Measurements from ENCODE around the gene DGKZ. TPM values are rescaled to one million over a fixed set of nuclear protein-coding genes. Genes with fewer than 3 reads are reported as not detected.

DGKZ gene
- total RNA-seq, 1 experiment from 2014 or later, result 68.9 TPM

DNA sequence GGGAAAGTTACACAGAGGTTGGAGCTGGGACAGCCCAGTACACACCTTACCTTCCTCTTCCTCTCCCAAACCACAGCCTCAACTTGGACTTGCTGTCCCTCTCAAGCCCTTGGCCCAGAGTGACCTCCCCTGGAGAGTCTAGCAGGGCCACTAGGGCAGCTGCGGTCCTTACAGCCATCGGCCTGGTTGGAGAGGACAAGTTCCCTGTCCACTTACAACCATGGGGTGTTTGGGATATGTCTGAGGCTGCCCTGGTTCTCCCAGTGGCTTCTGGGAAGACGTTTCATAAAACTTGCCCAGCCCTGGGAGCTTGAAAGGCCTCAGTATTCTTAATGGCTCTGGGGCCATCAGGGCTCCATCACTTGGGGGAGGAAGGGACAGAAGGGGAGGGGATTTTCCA lies 13.1 kb upstream of the DGKZ start:
- H2BK5ac ChIP-seq (ENCODE audit: insufficient read length, low read length), result no peak overlapping the region
- TF ChIP-seq, protein P1, sequence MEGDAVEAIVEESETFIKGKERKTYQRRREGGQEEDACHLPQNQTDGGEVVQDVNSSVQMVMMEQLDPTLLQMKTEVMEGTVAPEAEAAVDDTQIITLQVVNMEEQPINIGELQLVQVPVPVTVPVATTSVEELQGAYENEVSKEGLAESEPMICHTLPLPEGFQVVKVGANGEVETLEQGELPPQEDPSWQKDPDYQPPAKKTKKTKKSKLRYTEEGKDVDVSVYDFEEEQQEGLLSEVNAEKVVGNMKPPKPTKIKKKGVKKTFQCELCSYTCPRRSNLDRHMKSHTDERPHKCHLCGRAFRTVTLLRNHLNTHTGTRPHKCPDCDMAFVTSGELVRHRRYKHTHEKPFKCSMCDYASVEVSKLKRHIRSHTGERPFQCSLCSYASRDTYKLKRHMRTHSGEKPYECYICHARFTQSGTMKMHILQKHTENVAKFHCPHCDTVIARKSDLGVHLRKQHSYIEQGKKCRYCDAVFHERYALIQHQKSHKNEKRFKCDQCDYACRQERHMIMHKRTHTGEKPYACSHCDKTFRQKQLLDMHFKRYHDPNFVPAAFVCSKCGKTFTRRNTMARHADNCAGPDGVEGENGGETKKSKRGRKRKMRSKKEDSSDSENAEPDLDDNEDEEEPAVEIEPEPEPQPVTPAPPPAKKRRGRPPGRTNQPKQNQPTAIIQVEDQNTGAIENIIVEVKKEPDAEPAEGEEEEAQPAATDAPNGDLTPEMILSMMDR (conservative IDR thresholded peaks at IDR 0.05), result no peak
- H2AFZ ChIP-seq (ENCODE audit: low read length), result no peak overlapping the region
- H3K4ac ChIP-seq (ENCODE audit: low read depth, low read length), result no peak overlapping the region
- no peak overlapping the region for H2AK5ac ChIP-seq (ENCODE audit: insufficient read length, low read length)
- WGBS (ENCODE audit: extremely low coverage, insufficient read length, low lambda C conversion rate), result no CpG with 5 or more reads among the region's 3 CpGs
- H3K27me3 ChIP-seq (ENCODE audit: insufficient read depth, low read length), result peaks cover 22% of the 10 kb centered on the region; the same call in 1 of the 2 replicates
- H3K9ac ChIP-seq (ENCODE audit: extremely low read depth, insufficient read length, low read length), result no peak overlapping the region
- H3K23ac ChIP-seq (ENCODE audit: insufficient read length, low read depth, low read length), result no peak overlapping the region
- H3K79me1 ChIP-seq (ENCODE audit: insufficient read depth, low read depth, low read length, poor library complexity, severe bottlenecking), result no peaks in the 10 kb centered on the region
- Mint-ChIP-seq H3K27me3 (ENCODE audit: low read depth) (peaks cover 59% of the 10 kb centered on the region), H3K9me3 (no peaks in the 10 kb centered on the region; a peak in 1 of 5 replicates), H3K4me3 (peak overlapping the region in 1 of 2 experiments; percentile 79; a peak in 1 of 5 replicates), H3K36me3 (ENCODE audit: insufficient read depth in 1 of 3, low read depth in 3 of 3) (peaks cover 0 to 4% (median 0%) of the 10 kb centered on the region in 3 experiments; a peak in 2 of 7 replicates), H3K27ac (no peak overlapping the region), H3K4me1 (peaks cover 61 to 86% of the 10 kb centered on the region in 2 experiments)
- peaks cover 7% of the 10 kb centered on the region for H3K23me2 ChIP-seq (ENCODE audit: insufficient read length, low read depth, low read length, poor library complexity, severe bottlenecking)
- no peaks in the 10 kb centered on the region for H3K9me3 ChIP-seq (ENCODE audit: control insufficient read depth, low read depth, low read length)
- H3K27ac ChIP-seq (ENCODE audit: insufficient read length, low read depth, low read length), result no peak overlapping the region
- no peak for DNase-seq
- H2BK12ac ChIP-seq (ENCODE audit: insufficient read length, low read depth, low read length), result no peak overlapping the region
- H3K18ac ChIP-seq (ENCODE audit: insufficient read length, low read depth, low read length), result no peak overlapping the region
- H4K5ac ChIP-seq (ENCODE audit: insufficient read length, low read depth, low read length), result no peak overlapping the region
- H3K4me2 ChIP-seq (ENCODE audit: insufficient read depth, insufficient read length, low read length), result no peak overlapping the region
- H2BK15ac ChIP-seq (ENCODE audit: low read depth, low read length), result no peak overlapping the region
- no peak overlapping the region for H2BK20ac ChIP-seq (ENCODE audit: low read depth, low read length, poor library complexity, severe bottlenecking)
- H4K20me1 ChIP-seq (ENCODE audit: control insufficient read depth, insufficient read depth, insufficient read length), result no peaks in the 10 kb centered on the region
- H3K4me1 ChIP-seq (ENCODE audit: insufficient read depth, low read length), result peaks cover 7% of the 10 kb centered on the region; the same call in 1 of the 2 replicates
- H4K8ac ChIP-seq (replicated peaks; ENCODE audit: insufficient read length, low read depth, low read length), result no peak overlapping the region
- no peak overlapping the region for H4K91ac ChIP-seq (ENCODE audit: insufficient read length, low read depth, low read length)
- no peak overlapping the region for H3K56ac ChIP-seq (ENCODE audit: insufficient read length, low read depth, low read length)
- no peak overlapping the region for H2BK120ac ChIP-seq (ENCODE audit: low read depth, low read length, poor library complexity, severe bottlenecking)
- no peaks in the 10 kb centered on the region for H3K79me2 ChIP-seq (ENCODE audit: insufficient read depth, low read length)
- no peak overlapping the region for H3T11ph ChIP-seq (ENCODE audit: low read length)
- no peak overlapping the region for H3K14ac ChIP-seq (ENCODE audit: insufficient read depth, low read length)
